IMR-90 (cell line): ENCODE results near the gene C16orf96. TPM values are rescaled to one million over a fixed set of nuclear protein-coding genes. Genes with fewer than 3 reads are reported as not detected.

Source experiments
- ATAC-seq: fragments of 200-7000 bp; cut with Tn5 transposase; 2 replicates; pipeline ENCODE4 v1.9.1; 2020; ENCODE audit warnings: low read depth, mild to moderate bottlenecking, moderate library complexity
- BruUV-seq: library from RNA; stranded (reverse); fragments of 400-500 nt; replicated peaks from 2 replicates; lab custom pipeline; 2021; lab: Mats Ljungman, UMichigan
- CTCF ChIA-PET: fragments of 300-600 bp; formaldehyde crosslinking; extraction: SDS; loops from one replicate; lab custom pipeline; 2021; ENCODE audit warnings: antibody characterized with exemption; lab: Yijun Ruan, JAX
- POLR2A ChIA-PET: fragments of 300-600 bp; sonication (Branson Sonifier 250); formaldehyde crosslinking; loops from one replicate; lab custom pipeline; 2022; ENCODE audit warnings: antibody characterized with exemption; ENCODE audit not compliant: unreplicated experiment; lab: Charles Lee
- DNase-seq: peaks from one replicate; pipeline ENCODE4 v3.0.0; 2013
- H2AFZ ChIP-seq: replicated peaks from 2 replicates; pipeline ENCODE3; 2013; ENCODE audit warnings: low read length, mild to moderate bottlenecking; ENCODE audit not compliant: poor library complexity
- H2AK5ac ChIP-seq: 2 replicates; pipeline ENCODE4 v1.6.1; 2013; ENCODE audit warnings: low read depth, low read length, inconsistent platforms
- H2AK9ac ChIP-seq: replicated peaks from 2 replicates; pipeline ENCODE3; 2013; ENCODE audit warnings: mild to moderate bottlenecking, low read depth, low read length, moderate library complexity; ENCODE audit not compliant: poor library complexity
- H2BK120ac ChIP-seq: 2 replicates; pipeline ENCODE4 v1.6.1; 2013; ENCODE audit warnings: low read depth, low read length, inconsistent platforms
- H2BK15ac ChIP-seq: 3 replicates; pipeline ENCODE4 v1.6.1; 2013; ENCODE audit warnings: low read depth, low read length, inconsistent platforms
- H2BK20ac ChIP-seq: 2 replicates; pipeline ENCODE4 v1.6.1; 2013; ENCODE audit warnings: low read depth, mild to moderate bottlenecking, inconsistent platforms, low read length, moderate library complexity
- H2BK5ac ChIP-seq: 2 replicates; pipeline ENCODE4 v1.6.1; 2013; ENCODE audit warnings: mild to moderate bottlenecking, low read depth, low read length, inconsistent platforms; ENCODE audit not compliant: poor library complexity, severe bottlenecking
- H3K14ac ChIP-seq: replicated peaks from 2 replicates; pipeline ENCODE4 v1.6.1; 2013; ENCODE audit warnings: low read depth, low read length, inconsistent platforms
- H3K18ac ChIP-seq: 2 replicates; pipeline ENCODE4 v1.6.1; 2013; ENCODE audit warnings: low read depth, low read length, control low read depth
- H3K23ac ChIP-seq: 2 replicates; pipeline ENCODE4 v1.6.1; 2013; ENCODE audit warnings: low read depth, low read length, inconsistent platforms
- H3K27ac ChIP-seq: 2 replicates; pipeline ENCODE4 v1.5.1; 2013; ENCODE audit warnings: mild to moderate bottlenecking, control low read depth, low read length; ENCODE audit not compliant: insufficient read depth
- H3K27me3 ChIP-seq: 2 replicates; pipeline ENCODE4 v1.6.1; 2013; ENCODE audit warnings: low read length; ENCODE audit not compliant: control insufficient read depth, insufficient read depth
- H3K36me3 ChIP-seq: 2 replicates; pipeline ENCODE4 v1.6.1; 2013; ENCODE audit warnings: low read length, mixed read lengths; ENCODE audit not compliant: control insufficient read depth, insufficient read depth
- H3K4ac ChIP-seq: 2 replicates; pipeline ENCODE4 v1.6.1; 2013; ENCODE audit warnings: low read depth, low read length, inconsistent platforms
- H3K4me1 ChIP-seq: 2 replicates; pipeline ENCODE4 v1.6.1; 2013; ENCODE audit warnings: low read length, mixed read lengths; ENCODE audit not compliant: control insufficient read depth, insufficient read depth
- H3K4me2 ChIP-seq: 2 replicates; pipeline ENCODE4 v1.6.1; 2013; ENCODE audit warnings: low read depth, mild to moderate bottlenecking, control low read depth, low read length, moderate library complexity
- H3K4me3 ChIP-seq: 2 replicates; pipeline ENCODE4 v1.5.1; 2013; ENCODE audit warnings: low read depth, mild to moderate bottlenecking, control low read depth, low read length, moderate library complexity; ENCODE audit not compliant: insufficient read depth
- H3K56ac ChIP-seq: 2 replicates; pipeline ENCODE4 v1.6.1; 2013; ENCODE audit warnings: low read length, inconsistent platforms; ENCODE audit not compliant: insufficient read depth; ENCODE audit errors: extremely low read depth
- H3K79me1 ChIP-seq, 2 experiments: 2 replicates each; pipeline ENCODE4 v1.6.1; 2013; ENCODE audit warnings: low read length in 2 of 2, inconsistent platforms in 1 of 2, low read depth in 1 of 2
- H3K9ac ChIP-seq: 2 replicates; pipeline ENCODE4 v1.6.1; 2013; ENCODE audit warnings: low read depth, low read length, control low read depth
- H3K9me1 ChIP-seq: 2 replicates; pipeline ENCODE4 v1.6.1; 2013; ENCODE audit warnings: low read length, inconsistent platforms; ENCODE audit not compliant: insufficient read depth
- H3K9me3 ChIP-seq: 2 replicates; pipeline ENCODE4 v1.6.1; 2013; ENCODE audit warnings: low read length; ENCODE audit not compliant: control insufficient read depth, insufficient read depth
- H4K20me1 ChIP-seq: 2 replicates; pipeline ENCODE4 v1.6.1; 2013; ENCODE audit warnings: low read length, inconsistent platforms; ENCODE audit not compliant: insufficient read depth
- H4K5ac ChIP-seq: 2 replicates; pipeline ENCODE4 v1.6.1; 2013; ENCODE audit warnings: mild to moderate bottlenecking, low read depth, low read length, control low read depth
- H4K8ac ChIP-seq, 2 experiments: 2 replicates each; pipeline ENCODE4 v1.6.1; 2013; ENCODE audit warnings: low read depth in 2 of 2, low read length in 2 of 2, control low read depth in 1 of 2, inconsistent platforms in 1 of 2
- H4K91ac ChIP-seq: 2 replicates; pipeline ENCODE4 v1.6.1; 2013; ENCODE audit warnings: low read depth, low read length, inconsistent platforms; ENCODE audit not compliant: insufficient read depth
- CHD1 ChIP-seq: IDR thresholded peaks from 2 replicates; pipeline ENCODE4 v1.6.1; 2012; ENCODE audit warnings: low read depth, low read length, improper control_type of control experiment
- FOS ChIP-seq: fragments of 150-350 bp; IDR thresholded peaks from 2 replicates; pipeline ENCODE4 v1.6.1; 2016; ENCODE audit warnings: low read depth, low read length
- MAFK ChIP-seq: IDR thresholded peaks from 2 replicates; pipeline ENCODE4 v1.6.1; 2012; ENCODE audit warnings: low read depth, low read length, improper control_type of control experiment
- NFE2L2 ChIP-seq: fragments of 150-350 bp; IDR thresholded peaks from 2 replicates; pipeline ENCODE4 v1.6.1; 2016; ENCODE audit warnings: low read depth, mild to moderate bottlenecking, low read length
- POLR2A ChIP-seq: IDR thresholded peaks from 2 replicates; pipeline ENCODE4 v1.6.1; 2012; ENCODE audit warnings: mild to moderate bottlenecking, low read depth, low read length
- RAD21 ChIP-seq: IDR thresholded peaks from 2 replicates; pipeline ENCODE4 v1.6.1; 2012; ENCODE audit warnings: low read length, improper control_type of control experiment
- RFX5 ChIP-seq: IDR thresholded peaks from 2 replicates; pipeline ENCODE4 v1.8.0; 2012; ENCODE audit warnings: low read depth, mild to moderate bottlenecking, low read length, moderate library complexity
- SMC3 ChIP-seq: fragments of 150-350 bp; IDR thresholded peaks from 2 replicates; pipeline ENCODE4 v1.6.1; 2016; ENCODE audit warnings: low read depth, mild to moderate bottlenecking, antibody characterized with exemption, low read length, moderate library complexity
- WGBS, 2 experiments: methylation state at CpG; one replicate each; pipeline versions ENCODE4 v1.1.5 to v1.1.7; 2013; ENCODE audit warnings: missing lambda C conversion rate in 2 of 2; ENCODE audit not compliant: insufficient read length in 1 of 2; ENCODE audit errors: extremely low coverage in 2 of 2; 5-methylcytosine and 5-hydroxymethylcytosine counted together
- dilution Hi-C: fragments of 300-500 bp; cut with HindIII; formaldehyde crosslinking; loops from one replicate; pipeline ENCODE4 v1.14.3; 2018; ENCODE audit warnings: low sequenced_read_pairs; ENCODE audit not compliant: unreplicated experiment
- in situ Hi-C: fragments of 300-500 bp; cut with MboI; formaldehyde crosslinking; loops from 3 replicates; pipeline ENCODE4 v1.14.3; 2019; ENCODE audit warnings: low sequenced_read_pairs, inconsistent platforms, mixed read lengths
- intact Hi-C: fragments of 100-400 bp; cut with micrococcal nuclease; formaldehyde crosslinking; loops from 2 replicates; pipeline ENCODE4 v1.10.0; 2022
- polyA plus RNA-seq, 3 experiments: library from polyadenylated mRNA; depleted of rRNA; stranded (reverse); fragments of >200 nt; gene quantifications; 2 replicates each; pipeline ENCODE4 v1.2.3, GENCODE V29; 2012; ENCODE audit warnings: low replicate concordance in 1 of 3
- total RNA-seq: library from RNA; depleted of rRNA; stranded (reverse); fragments of >200 nt; gene quantifications from 2 replicates; pipeline ENCODE4 v1.2.3, GENCODE V29; 2012
- TF ChIP-seq, protein P1 (sequence below): conservative IDR thresholded peaks from 2 replicates; pipeline ENCODE4 v1.5.1; 2012; ENCODE audit warnings: mild to moderate bottlenecking, low read depth, low read length, improper control_type of control experiment
- TF ChIP-seq, protein P2 (sequence below): fragments of 150-350 bp; IDR thresholded peaks from 2 replicates; pipeline ENCODE4 v1.6.1; 2016; ENCODE audit warnings: low read depth, mild to moderate bottlenecking, low read length, moderate library complexity, borderline replicate concordance
- TF ChIP-seq, protein P3 (sequence below): fragments of 150-350 bp; IDR thresholded peaks from 2 replicates; pipeline ENCODE4 v1.6.1; 2017; ENCODE audit warnings: mild to moderate bottlenecking, antibody characterized with exemption, low read length, low read depth

The C16orf96 gene
- total and polyA plus RNA-seq, 2 of the 4 experiments (the other 2 are of a cell fraction): not detected

DNA sequence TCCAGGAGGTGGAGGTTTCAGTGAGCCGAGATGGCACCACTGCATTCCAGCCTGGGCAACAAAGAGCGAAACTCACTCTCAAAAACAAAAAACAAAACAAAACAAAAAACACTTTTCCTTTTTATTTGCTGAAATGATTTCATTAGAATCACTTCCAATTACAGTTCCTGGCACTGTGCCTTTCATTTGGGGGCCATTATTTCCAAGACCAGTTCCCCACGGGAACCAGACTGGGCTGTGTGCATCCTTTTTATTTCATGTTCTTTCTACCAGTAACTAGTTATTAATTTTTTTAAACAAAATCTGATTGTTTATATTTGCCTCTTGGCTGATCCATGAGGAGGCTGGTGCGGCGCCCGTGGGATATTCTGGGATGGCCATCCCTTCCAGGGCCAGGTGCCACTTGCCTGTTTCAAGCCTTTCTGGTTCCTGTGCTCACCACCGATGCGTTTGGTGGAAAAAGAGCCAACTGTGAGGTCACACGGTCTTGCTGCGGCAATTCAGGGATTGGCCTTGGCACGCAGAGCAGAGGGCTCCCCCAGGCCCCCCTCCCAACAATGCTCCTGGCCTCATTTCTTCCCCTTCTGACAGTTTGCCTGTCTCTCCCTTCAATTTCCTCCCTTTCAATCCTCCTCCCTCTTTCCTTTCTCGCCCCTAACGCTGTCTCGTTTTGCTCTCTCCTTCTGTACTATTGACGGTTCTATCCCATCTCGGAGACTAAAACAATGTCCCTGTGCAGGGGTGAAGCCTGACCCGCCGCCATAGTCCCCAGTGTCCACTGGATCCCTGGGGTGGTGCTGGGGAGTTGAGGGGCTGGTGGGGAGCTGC lies 45.1 kb downstream of the C16orf96 start:
- POLR2A ChIA-PET: no interaction called here
- dilution Hi-C loops: no loop called here

More for the DNA sequence above, 45.1 kb downstream of the C16orf96 start:
- Histone ChIP-seq H3K27ac (no peak overlapping the region), H3K79me1 (no peaks in the 10 kb centered on the region), H3K27me3 (peaks cover 26% of the 10 kb centered on the region), H3K36me3 (no peaks in the 10 kb centered on the region), H3K4me1 (no peaks in the 10 kb centered on the region), H2BK5ac (no peak overlapping the region), H3K9me3 (no peaks in the 10 kb centered on the region), H4K8ac (no peak overlapping the region), H3K23ac (no peak overlapping the region), H2BK20ac (no peak overlapping the region), H2AK5ac (no peak overlapping the region), H4K91ac (no peak overlapping the region), H3K4me3 (no peak overlapping the region), H3K4me2 (no peak overlapping the region; the same call in 1 of the 2 replicates), H2BK120ac (no peak overlapping the region), H2AK9ac (peak overlapping the region; percentile 6), H3K9me1 (no peaks in the 10 kb centered on the region), H3K9ac (no peak overlapping the region), H2AFZ (no peak overlapping the region), H4K5ac (no peak overlapping the region), H2BK15ac (no peak overlapping the region), H3K56ac (no peak overlapping the region), H3K18ac (no peak overlapping the region), H3K4ac (no peak overlapping the region), H4K20me1 (peaks cover 3% of the 10 kb centered on the region; the same call in 1 of the 2 replicates), H3K14ac (no peak overlapping the region)
- ATAC-seq (peak; percentile 56), DNase-seq (peak; percentile 20)
- CTCF ChIA-PET: no interaction called here
- intact Hi-C loops: no loop called here
- no CpG with 5 or more reads among the region's 18 CpGs for WGBS, 2 experiments
- in situ Hi-C loops: no loop called here
- BruUV-seq: no TSS peak
- TF ChIP-seq SMC3: no peak
- TF ChIP-seq, protein P1, sequence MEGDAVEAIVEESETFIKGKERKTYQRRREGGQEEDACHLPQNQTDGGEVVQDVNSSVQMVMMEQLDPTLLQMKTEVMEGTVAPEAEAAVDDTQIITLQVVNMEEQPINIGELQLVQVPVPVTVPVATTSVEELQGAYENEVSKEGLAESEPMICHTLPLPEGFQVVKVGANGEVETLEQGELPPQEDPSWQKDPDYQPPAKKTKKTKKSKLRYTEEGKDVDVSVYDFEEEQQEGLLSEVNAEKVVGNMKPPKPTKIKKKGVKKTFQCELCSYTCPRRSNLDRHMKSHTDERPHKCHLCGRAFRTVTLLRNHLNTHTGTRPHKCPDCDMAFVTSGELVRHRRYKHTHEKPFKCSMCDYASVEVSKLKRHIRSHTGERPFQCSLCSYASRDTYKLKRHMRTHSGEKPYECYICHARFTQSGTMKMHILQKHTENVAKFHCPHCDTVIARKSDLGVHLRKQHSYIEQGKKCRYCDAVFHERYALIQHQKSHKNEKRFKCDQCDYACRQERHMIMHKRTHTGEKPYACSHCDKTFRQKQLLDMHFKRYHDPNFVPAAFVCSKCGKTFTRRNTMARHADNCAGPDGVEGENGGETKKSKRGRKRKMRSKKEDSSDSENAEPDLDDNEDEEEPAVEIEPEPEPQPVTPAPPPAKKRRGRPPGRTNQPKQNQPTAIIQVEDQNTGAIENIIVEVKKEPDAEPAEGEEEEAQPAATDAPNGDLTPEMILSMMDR: no peak
- TF ChIP-seq, protein P2, sequence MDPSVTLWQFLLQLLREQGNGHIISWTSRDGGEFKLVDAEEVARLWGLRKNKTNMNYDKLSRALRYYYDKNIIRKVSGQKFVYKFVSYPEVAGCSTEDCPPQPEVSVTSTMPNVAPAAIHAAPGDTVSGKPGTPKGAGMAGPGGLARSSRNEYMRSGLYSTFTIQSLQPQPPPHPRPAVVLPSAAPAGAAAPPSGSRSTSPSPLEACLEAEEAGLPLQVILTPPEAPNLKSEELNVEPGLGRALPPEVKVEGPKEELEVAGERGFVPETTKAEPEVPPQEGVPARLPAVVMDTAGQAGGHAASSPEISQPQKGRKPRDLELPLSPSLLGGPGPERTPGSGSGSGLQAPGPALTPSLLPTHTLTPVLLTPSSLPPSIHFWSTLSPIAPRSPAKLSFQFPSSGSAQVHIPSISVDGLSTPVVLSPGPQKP: no peak
- TF ChIP-seq MAFK: no peak
- no peak for TF ChIP-seq NFE2L2
- no peak for TF ChIP-seq RAD21
- TF ChIP-seq POLR2A: no peak
- TF ChIP-seq, protein P3, sequence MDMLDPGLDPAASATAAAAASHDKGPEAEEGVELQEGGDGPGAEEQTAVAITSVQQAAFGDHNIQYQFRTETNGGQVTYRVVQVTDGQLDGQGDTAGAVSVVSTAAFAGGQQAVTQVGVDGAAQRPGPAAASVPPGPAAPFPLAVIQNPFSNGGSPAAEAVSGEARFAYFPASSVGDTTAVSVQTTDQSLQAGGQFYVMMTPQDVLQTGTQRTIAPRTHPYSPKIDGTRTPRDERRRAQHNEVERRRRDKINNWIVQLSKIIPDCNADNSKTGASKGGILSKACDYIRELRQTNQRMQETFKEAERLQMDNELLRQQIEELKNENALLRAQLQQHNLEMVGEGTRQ: no peak
- no peak for TF ChIP-seq RFX5
- no peak for TF ChIP-seq CHD1
- TF ChIP-seq FOS: no peak
